HG03060 (cell line): Measurements from ENCODE around the gene TRAF3IP1.
"Not testable (repeated sequence)": the region's sequence is repeated elsewhere in the genome, so short reads cannot be mapped to it uniquely, and the experiment has no call there.

Source experiments
- ATAC-seq: cut with Tn5 transposase; IDR thresholded peaks from one replicate; pipeline ENCODE4 v1.9.1; 2021; ENCODE audit warnings: low read depth, moderate number of reproducible peaks; ENCODE audit not compliant: unreplicated experiment

The TRAF3IP1 gene, protein sequence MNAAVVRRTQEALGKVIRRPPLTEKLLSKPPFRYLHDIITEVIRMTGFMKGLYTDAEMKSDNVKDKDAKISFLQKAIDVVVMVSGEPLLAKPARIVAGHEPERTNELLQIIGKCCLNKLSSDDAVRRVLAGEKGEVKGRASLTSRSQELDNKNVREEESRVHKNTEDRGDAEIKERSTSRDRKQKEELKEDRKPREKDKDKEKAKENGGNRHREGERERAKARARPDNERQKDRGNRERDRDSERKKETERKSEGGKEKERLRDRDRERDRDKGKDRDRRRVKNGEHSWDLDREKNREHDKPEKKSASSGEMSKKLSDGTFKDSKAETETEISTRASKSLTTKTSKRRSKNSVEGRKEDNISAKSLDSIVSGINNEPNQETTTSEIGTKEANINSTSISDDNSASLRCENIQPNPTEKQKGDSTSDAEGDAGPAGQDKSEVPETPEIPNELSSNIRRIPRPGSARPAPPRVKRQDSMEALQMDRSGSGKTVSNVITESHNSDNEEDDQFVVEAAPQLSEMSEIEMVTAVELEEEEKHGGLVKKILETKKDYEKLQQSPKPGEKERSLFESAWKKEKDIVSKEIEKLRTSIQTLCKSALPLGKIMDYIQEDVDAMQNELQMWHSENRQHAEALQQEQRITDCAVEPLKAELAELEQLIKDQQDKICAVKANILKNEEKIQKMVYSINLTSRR

DNA sequence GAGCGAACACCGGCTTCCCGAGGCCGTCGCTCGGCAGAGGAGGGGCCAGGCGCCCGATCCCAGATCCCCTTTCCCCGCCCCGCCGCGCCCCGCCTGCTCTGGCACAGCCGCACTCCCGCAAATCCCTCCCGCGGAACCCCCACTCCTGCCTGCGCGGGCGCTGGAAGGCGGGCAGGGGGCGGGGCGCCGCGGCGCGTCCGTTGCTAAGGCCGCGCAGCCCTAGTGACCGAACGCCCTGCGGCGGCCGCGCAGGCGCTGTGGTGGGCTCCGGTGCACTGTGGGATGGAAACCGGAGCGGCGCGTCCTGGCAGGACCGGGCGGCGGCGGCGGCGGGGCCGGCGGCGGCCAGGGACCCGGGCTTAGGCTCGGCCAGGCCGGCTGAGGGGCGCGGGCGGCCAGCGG, at the start of gene TRAF3IP1:
Gene TRAF3IP1 (plus strand): TSS at position 273 of the 402 bp plus-strand sequence. CDS start 145 bp downstream, outside the sequence.
- no peak for ATAC-seq

GRCh38 chr2:238270606-238271005, 49.7 kb upstream of the TRAF3IP1 start:
- ATAC-seq, result no peak

DNA sequence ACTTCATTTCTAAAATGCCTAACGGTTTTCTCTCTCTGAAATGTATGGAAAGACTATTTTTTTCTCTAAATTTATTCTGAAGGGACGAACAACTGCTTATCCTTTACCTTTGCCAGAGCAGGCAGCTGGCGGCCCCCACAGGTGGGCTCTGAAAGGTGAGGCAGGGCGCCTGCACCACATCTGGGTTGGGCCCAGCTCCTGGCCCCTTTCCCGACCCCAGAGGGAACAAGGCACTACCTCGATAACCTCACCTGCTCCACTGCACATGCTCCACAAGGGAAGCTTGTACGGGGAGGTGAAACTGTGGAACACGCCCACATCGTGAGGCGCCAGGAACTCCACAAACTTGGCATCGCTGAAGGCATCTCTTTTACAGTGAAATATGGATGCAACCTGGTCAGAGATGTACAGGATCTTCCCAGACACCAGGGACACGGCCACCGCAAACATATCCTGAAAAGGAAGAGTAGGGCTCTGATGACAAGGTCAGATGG, 49.2 kb upstream of the TRAF3IP1 start:
- ATAC-seq, result no peak

DNA sequence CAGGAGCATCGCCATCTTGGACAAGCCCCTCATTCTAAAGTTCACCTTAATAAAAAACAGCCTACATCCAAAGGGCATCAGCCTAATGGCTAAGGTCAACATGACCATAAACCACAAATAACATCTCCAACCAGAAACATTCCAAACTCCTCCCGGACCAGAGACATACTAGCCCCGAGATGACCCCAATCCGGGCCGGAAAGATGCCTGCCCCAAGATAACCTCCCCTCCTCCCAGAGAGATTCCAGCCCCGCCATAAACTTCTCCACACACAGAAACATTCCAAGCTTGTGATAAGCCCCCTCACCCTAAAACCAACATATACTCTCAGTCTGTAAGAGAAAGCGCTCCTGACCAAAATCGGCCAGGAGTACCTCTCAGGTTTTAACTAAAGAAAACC, 48.6 kb upstream of the TRAF3IP1 start:
- not testable (repeated sequence) for ATAC-seq

- no peak for ATAC-seq
Measured at GRCh38 chr2:238272156-238272555, 48.2 kb upstream of the TRAF3IP1 start.

- not testable (repeated sequence) for ATAC-seq
Measured at GRCh38 chr2:238273433-238273832, 46.9 kb upstream of the TRAF3IP1 start.

DNA sequence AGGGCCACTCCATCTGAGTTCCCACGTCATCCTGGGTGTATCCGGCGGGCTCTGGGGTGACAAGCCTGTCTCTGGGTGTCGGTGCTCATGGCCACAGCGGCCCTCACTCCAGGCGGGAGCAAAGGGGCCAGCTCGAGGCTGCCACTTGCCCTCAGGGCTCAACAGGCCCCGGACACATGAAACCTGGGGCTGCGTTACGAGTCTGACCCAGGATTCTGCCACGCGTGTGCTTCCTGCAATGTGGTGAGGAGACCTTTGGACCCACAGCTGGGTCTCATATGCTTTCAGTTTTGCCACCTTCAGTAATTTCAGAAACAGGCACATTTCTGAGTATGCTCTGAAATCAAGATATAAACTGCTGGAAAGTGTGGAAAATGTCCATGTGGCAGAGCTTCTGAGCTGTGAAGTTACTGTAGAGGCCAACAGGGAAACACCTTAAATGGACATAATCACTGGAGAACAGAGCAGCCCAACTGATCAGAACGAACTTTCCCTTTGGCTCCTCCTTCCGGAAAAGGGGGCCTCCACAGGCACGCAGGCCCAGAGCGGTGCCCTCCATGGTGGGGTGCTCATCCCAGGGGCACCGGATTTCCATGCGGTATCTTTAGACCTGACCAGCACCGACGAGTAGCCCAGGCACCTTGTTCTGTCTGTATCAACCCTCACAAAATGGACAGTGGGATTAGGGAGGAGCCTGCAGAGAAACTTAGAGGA, 46.0 kb upstream of the TRAF3IP1 start:
- ATAC-seq, result no peak

GRCh38 chr2:238277695-238278094, 42.6 kb upstream of the TRAF3IP1 start:
- no peak for ATAC-seq

DNA sequence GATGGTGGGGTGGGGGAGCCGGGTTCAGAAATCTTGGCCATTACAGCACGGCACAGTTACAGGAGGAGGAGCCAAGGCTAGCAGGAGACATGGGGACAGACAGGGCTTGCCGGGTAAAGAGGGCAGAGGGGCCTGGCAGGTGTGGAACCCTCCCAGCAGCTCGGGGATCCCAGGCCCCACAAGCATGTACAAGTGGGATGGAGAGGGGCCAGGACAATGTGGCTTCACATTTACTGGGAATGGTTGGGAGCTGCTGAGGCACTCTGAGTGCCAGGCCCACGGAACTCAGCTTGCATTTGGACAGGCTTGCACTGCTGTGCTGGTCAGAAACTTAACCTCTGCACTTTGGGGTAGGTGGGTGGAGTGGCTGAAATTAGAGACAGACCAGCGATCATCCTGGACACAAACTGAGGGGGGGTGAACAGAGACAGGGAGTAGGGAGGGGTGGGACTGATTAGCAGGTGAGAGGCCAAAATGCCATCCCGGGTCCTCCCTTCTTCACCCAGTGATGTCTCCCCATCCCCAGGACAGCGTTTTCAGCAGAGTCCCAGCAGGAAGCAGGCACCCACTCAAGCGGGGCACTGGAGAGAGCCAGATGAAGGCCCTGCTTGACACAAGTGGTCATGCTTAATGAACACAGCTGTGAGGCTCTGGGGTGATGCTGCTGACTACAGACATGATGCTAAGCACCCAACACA, 41.5 kb upstream of the TRAF3IP1 start:
- no peak for ATAC-seq

DNA sequence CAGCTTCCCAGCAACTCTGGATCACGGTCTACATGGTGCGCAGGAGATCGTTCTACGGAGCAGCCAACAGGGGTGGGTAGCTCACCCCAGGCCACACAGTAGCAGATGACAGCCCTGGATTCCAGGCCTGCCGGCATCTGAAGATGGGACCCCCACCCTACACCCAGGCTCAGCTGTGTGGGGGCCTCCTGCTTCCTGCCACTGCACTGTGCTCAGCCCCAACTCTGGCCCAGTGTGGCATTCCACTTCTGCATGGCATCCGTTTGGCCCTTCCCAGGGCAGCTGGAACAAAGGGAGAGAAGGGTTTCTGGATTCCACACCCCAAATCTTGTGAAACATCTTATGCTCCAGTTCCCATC, 41.0 kb upstream of the TRAF3IP1 start:
- no peak for ATAC-seq

DNA sequence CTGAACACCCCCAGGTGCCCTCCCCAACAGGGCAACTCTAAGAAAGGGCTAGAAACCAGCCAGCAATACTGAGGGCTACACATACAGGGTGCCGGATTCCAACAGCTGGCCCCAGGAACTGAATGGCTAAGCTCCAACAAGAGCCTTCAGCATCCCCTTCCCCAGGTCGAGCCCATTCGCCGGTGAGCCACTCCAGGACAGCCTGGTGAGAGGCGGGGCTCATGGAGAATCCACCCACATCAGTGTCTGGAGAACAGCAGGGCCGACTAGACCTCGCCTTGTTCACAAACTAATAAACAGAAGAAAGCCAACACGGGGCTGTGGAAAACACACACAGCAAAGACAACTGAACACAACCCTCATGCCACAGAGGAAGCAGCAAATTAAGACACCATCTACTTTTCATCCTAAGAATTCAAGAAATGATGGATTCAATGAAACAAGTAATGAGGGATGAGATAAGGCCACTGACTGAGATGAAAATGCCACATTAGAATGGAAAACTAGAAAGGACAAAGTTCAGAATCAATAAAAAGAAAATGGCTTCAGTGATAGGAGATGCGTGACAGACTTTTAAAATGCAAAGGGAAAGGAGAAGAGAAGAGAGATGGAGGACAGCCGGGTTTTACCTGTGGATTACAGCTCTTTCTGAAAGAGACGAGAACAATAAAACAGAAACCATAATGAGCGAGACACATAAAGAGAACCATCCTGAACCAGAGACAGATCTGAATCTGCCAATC, 40.1 kb upstream of the TRAF3IP1 start:
- ATAC-seq, result no peak

- no peak for ATAC-seq
Measured at GRCh38 chr2:238281826-238282480, 38.4 kb upstream of the TRAF3IP1 start.

- no peak for ATAC-seq
Measured at GRCh38 chr2:238282861-238283738, 37.2 kb upstream of the TRAF3IP1 start.

DNA sequence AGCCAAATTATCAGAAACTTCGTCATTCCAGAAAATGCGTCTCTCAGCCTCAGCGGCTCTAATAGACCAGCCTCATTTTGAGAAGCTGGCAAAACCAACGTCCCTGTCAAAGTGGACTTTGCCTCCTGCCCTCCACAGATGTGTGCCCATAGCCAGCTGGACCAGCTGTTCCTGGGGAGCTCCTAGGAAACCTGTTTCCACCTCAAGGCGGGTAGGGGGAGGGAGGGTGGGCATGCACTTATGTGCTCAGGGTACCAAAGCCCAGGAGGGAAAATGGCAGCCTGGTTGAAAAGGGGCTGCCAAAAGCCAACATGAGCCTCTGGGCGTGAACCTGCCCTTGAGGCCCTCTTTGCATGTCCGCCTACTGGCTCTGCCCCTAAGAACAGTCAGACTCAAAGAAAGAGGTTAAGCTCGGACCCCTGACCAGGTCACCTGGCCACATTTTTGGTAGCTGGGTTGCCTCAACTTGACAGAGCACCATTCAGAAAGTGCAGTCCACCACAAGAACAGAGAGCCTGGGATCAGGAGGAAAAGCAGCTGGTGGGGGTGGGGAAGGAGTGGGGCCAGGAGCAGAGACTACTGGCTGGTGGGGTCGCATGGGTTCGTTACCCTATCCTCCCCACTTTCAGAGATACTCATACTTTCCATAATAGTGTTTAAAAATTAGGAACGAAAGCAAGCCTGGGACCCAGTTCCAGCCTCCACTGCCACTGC, 35.4 kb upstream of the TRAF3IP1 start:
- no peak for ATAC-seq

- no peak for ATAC-seq
Measured at GRCh38 chr2:238285653-238286082, 34.6 kb upstream of the TRAF3IP1 start.

- ATAC-seq, result no peak
Measured at GRCh38 chr2:238286095-238286494, 34.2 kb upstream of the TRAF3IP1 start.

DNA sequence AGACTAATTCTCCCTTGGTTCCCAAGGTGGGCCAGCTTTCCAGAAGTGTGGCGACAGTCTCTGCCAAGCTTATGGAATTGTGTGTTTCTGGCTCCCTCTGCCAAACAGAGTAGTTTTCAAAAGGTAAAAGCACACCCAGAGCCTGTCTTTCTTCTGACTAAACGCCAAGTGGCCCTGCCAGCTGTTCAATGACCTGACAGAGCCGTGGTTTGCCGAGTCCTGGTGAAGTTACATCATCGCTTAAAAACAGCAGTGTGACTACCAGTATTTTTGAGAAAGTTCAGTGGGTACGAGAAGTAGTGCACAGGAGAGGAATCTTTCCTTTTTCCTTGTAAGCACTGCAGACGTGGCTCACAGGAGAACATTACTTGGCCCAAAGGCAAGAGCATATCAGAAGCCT, 33.8 kb upstream of the TRAF3IP1 start:
- no peak for ATAC-seq
